Esophagus squamous epithelium (tissue), 4 donors: Measurements from ENCODE around the gene CENPC.

Experiments used
- CTCF ChIP-seq, 6 experiments: fragments of 450-650 bp in 4 of 6; fragments of 200-600 bp in 2 of 6; sonication (generic) in 2 of 6; IDR thresholded peaks; one replicate each; pipeline ENCODE4 v1.5.1; 2016 to 2019; ENCODE audit warnings: antibody characterized with exemption in 6 of 6, mild to moderate bottlenecking in 4 of 6, moderate library complexity in 4 of 6
- POLR2A ChIP-seq, 4 donors: fragments of 450-650 bp; IDR thresholded peaks; one replicate each; pipeline ENCODE4 v1.6.1; 2017; ENCODE audit warnings: antibody characterized with exemption in 4 of 4, mild to moderate bottlenecking in 4 of 4, moderate library complexity in 3 of 4

- no peak for TF ChIP-seq CTCF (IDR thresholded peaks at IDR 0.05)
- no peak for TF ChIP-seq POLR2A (IDR thresholded peaks at IDR 0.05)
Measured at GRCh38 chr4:67459164-67459563, 86.1 kb downstream of the CENPC start.
